NCI-H146 (cell line): ENCODE results near the gene GPR151.

ENCODE experiments used
- DNase-seq: peaks from one replicate; lab custom pipeline; 2025; lab: John Stamatoyannopoulos, UW

GPR151 gene

GRCh38 chr5:146519554-146519953, 3.6 kb upstream of the GPR151 start:
- DNase-seq = no peak

- no peak for DNase-seq
Observed at GRCh38 chr5:146515473-146516150, 378 bp downstream of the GPR151 start.

GRCh38 chr5:146514575-146514974, 1.4 kb downstream of the GPR151 start:
- DNase-seq = no peak

- no peak for DNase-seq
Observed at GRCh38 chr5:146513462-146513861, 2.5 kb downstream of the GPR151 start.

GRCh38 chr5:146510559-146511125, 5.3 kb downstream of the GPR151 start:
- DNase-seq = no peak

GRCh38 chr5:146507428-146507827, 8.6 kb downstream of the GPR151 start:
- DNase-seq = no peak

- no peak for DNase-seq
Observed at GRCh38 chr5:146499680-146500079, 16.3 kb downstream of the GPR151 start.

GRCh38 chr5:146494656-146495055, 21.3 kb downstream of the GPR151 start:
- no peak for DNase-seq

GRCh38 chr5:146490089-146490843, 25.7 kb downstream of the GPR151 start:
- DNase-seq = no peak

- no peak for DNase-seq
Observed at GRCh38 chr5:146484714-146485391, 31.1 kb downstream of the GPR151 start.

GRCh38 chr5:146482775-146483174, 33.2 kb downstream of the GPR151 start:
- DNase-seq = no peak

- no peak for DNase-seq
Observed at GRCh38 chr5:146475906-146476305, 40.1 kb downstream of the GPR151 start.

GRCh38 chr5:146475190-146475780, 40.7 kb downstream of the GPR151 start:
- DNase-seq = no peak

GRCh38 chr5:146474065-146474464, 41.9 kb downstream of the GPR151 start:
- no peak for DNase-seq

- no peak for DNase-seq
Observed at GRCh38 chr5:146467760-146468159, 48.2 kb downstream of the GPR151 start.

GRCh38 chr5:146466521-146467349, 49.3 kb downstream of the GPR151 start:
- DNase-seq = no peak

- DNase-seq = no peak
Observed at GRCh38 chr5:146463446-146463845, 52.5 kb downstream of the GPR151 start.
